Left lung (tissue), 10 donors: Measurements from ENCODE around the gene ADAMTS2. TPM values are rescaled to one million over a fixed set of nuclear protein-coding genes. Genes with fewer than 3 reads are reported as not detected.

Experiments used
- ATAC-seq: fragments of 200-7000 bp; cut with Tn5 transposase; one replicate; pipeline ENCODE4 v1.9.1; 2020; ENCODE audit warnings: moderate library complexity
- DNase-seq, 4 donors: peaks; one replicate each; pipeline ENCODE4 v3.0.0-alpha.2; 2013 to 2020
- H3K27ac ChIP-seq, 2 donors: fragments of 200-600 bp; sonication (generic) in 1 of 2; one replicate each; pipeline versions ENCODE4 v1.5.0 to v1.8.0; 2020 to 2021
- H3K27me3 ChIP-seq, 2 donors: fragments of 200-600 bp; sonication (generic) in 1 of 2; one replicate each; pipeline versions ENCODE4 v1.5.0 to v1.8.0; 2020 to 2021
- H3K36me3 ChIP-seq, 2 donors: fragments of 200-600 bp; sonication (generic) in 1 of 2; one replicate each; pipeline versions ENCODE4 v1.5.0 to v1.8.0; 2020 to 2021
- H3K4me1 ChIP-seq, 2 donors: fragments of 200-600 bp; one replicate each; pipeline ENCODE4 v1.8.0; 2021
- H3K4me3 ChIP-seq, 2 donors: fragments of 200-600 bp; sonication (generic) in 1 of 2; one replicate each; pipeline versions ENCODE4 v1.5.0 to v1.8.0; 2020 to 2021; ENCODE audit warnings: mild to moderate bottlenecking in 1 of 2
- H3K9me3 ChIP-seq, 2 donors: fragments of 200-600 bp; sonication (generic) in 1 of 2; one replicate each; pipeline versions ENCODE4 v1.5.0 to v1.8.0; 2020 to 2021
- CTCF ChIP-seq, 2 donors: fragments of 200-600 bp; sonication (generic) in 1 of 2; IDR thresholded peaks; one replicate each; pipeline versions ENCODE4 v1.5.0 to v1.8.0; 2021; ENCODE audit warnings: antibody characterized with exemption in 2 of 2
- intact Hi-C, 2 donors: fragments of 100-400 bp; cut with DNase I; formaldehyde crosslinking; loops; one replicate each; pipeline versions ENCODE4 v1.11.2 to v1.14.2; 2022
- polyA plus RNA-seq, 6 donors: library from polyadenylated mRNA; unstranded; fragments of 120-200 nt; gene quantifications; one replicate each; pipeline ENCODE4 v1.2.1, GENCODE V29; 2013; ENCODE audit not compliant: insufficient read length in 6 of 6
- total RNA-seq, 2 donors: library from RNA; stranded (reverse); fragmentation: NEBNext Ultra II Directional; extraction: Animal tissue kit (Norgen Biotek cat#: 25700); gene quantifications; one replicate each; pipeline ENCODE4 v1.2.1, GENCODE V29; 2021
- donor health status: DM: no; HTN: yes; CAD: no.
- donor health status: DM: no; HTN: no; CAD: no.

Gene ADAMTS2
- total and polyA plus RNA-seq, 8 donors = 27.5 to 68.2 (median 36.0) TPM

GRCh38 chr5:179114756-179115155, 230.5 kb downstream of the ADAMTS2 start:
- DNase-seq = no peak
- H3K36me3 ChIP-seq = no peaks in the 10 kb centered on the region
- peaks cover 0 to 88% of the 10 kb centered on the region in 2 donors for H3K9me3 ChIP-seq
- no peak overlapping the region for H3K4me3 ChIP-seq
- no peak for TF ChIP-seq CTCF (IDR thresholded peaks at IDR 0.05)
- H3K27me3 ChIP-seq = no peaks in the 10 kb centered on the region
- H3K4me1 ChIP-seq = no peaks in the 10 kb centered on the region
- intact Hi-C loops = no loop called here
- no peak overlapping the region for H3K27ac ChIP-seq
- ATAC-seq = no peak

- DNase-seq = no peak
- Histone ChIP-seq H3K4me1 (no peaks in the 10 kb centered on the region), H3K36me3 (no peaks in the 10 kb centered on the region), H3K27me3 (no peaks in the 10 kb centered on the region), H3K9me3 (peaks cover 0 to 89% of the 10 kb centered on the region in 2 donors), H3K4me3 (no peak overlapping the region), H3K27ac (no peak overlapping the region)
- intact Hi-C loops = no loop called here
- TF ChIP-seq CTCF (IDR thresholded peaks at IDR 0.05) = no peak
- no peak for ATAC-seq
These were observed 231.2 kb downstream of the ADAMTS2 start for GRCh38 chr5:179113945-179114641.

- DNase-seq = no peak
- H3K27me3 ChIP-seq = no peaks in the 10 kb centered on the region
- no peaks in the 10 kb centered on the region for H3K4me1 ChIP-seq
- no peaks in the 10 kb centered on the region for H3K36me3 ChIP-seq
- intact Hi-C loops = no loop called here
- no peak for TF ChIP-seq CTCF (IDR thresholded peaks at IDR 0.05)
- peaks cover 0 to 95% of the 10 kb centered on the region in 2 donors for H3K9me3 ChIP-seq
- ATAC-seq = no peak
- H3K4me3 ChIP-seq = no peak overlapping the region
- H3K27ac ChIP-seq = no peak overlapping the region
These were observed 232.1 kb downstream of the ADAMTS2 start for GRCh38 chr5:179113143-179113530.

GRCh38 chr5:179112469-179113142, 232.7 kb downstream of the ADAMTS2 start:
- DNase-seq (peak in 1 of 4 donors; percentile 44), ATAC-seq (no peak)
- no peak for TF ChIP-seq CTCF (IDR thresholded peaks at IDR 0.05)
- no peak overlapping the region for H3K27ac ChIP-seq
- H3K27me3 ChIP-seq = no peaks in the 10 kb centered on the region
- no peaks in the 10 kb centered on the region for H3K4me1 ChIP-seq
- peaks cover 0 to 95% of the 10 kb centered on the region in 2 donors for H3K9me3 ChIP-seq
- no peak overlapping the region for H3K4me3 ChIP-seq
- intact Hi-C loops = no loop called here
- H3K36me3 ChIP-seq = no peaks in the 10 kb centered on the region
